ENCODE results near the gene NUAK2. TPM values are rescaled to one million over a fixed set of nuclear protein-coding genes. Genes with fewer than 3 reads are reported as not detected.

The NUAK2 gene
- total and polyA plus RNA-seq, 2 of the 8 experiments (the other 6 are each of a cell fraction or from before 2014, with no cell fraction given) = 9.4 to 12.9 TPM

DNA sequence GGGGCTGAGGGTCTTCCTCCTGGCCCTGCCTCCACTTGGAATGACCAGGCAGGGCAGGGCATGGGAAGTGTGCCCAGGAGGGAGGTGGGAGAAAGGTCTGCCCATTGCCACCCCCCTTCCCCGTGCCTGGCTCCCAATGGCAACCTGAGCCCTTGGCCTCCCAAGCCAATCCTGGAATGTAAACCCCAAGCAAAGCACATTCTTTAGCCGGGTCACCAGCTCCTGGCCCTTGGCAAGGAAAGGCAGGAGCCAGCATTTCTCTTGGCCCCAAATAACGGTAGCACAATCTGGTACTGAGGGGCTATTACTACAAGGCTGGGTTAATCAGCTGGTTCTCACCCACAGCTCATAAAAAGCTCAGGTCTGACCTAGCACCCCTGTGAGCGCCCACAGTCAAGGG lies 6.9 kb upstream of the NUAK2 start:
- POLR2A ChIA-PET (ENCODE audit: partially characterized antibody) = interaction anchor here (1.1 to 7.9 kb wide), 4 partner anchors 14 to 55 kb away, joined by 4 to 85 read pairs (median 7); no protein-coding TSS in a partner anchor
- 72% methylated on average over 4 of the region's 4 CpGs; no CpG with 5 or more reads in 1 of the 2 experiments for WGBS, 2 experiments (ENCODE audit: extremely low coverage in 1 of 2, insufficient coverage in 1 of 2, insufficient read length in 1 of 2, insufficient replicate concordance in 2 of 2, low coverage in 1 of 2, low lambda C conversion rate in 2 of 2, missing lambda C conversion rate in 1 of 2)
- Histone ChIP-seq H3K4me3 (ENCODE audit: extremely low read depth in 1 of 4, insufficient read depth in 2 of 4, low read depth in 3 of 4, low read length in 4 of 4) (no peak overlapping the region), H3K9ac (replicated peaks in 1 of 4; ENCODE audit: extremely low read depth in 1 of 4, low read depth in 3 of 4, low read length in 3 of 4) (no peak overlapping the region), H2AFZ (ENCODE audit: low read length) (no peak overlapping the region), H3K4me1 (replicated peaks in 1 of 4; ENCODE audit: control insufficient read depth in 3 of 4, insufficient read depth in 4 of 4, low read length in 3 of 4) (peaks cover 2 to 14% (median 7%) of the 10 kb centered on the region in 4 experiments), H4K8ac (ENCODE audit: extremely low read depth, insufficient read depth, low read length) (no peak overlapping the region), H3K4ac (replicated peaks; ENCODE audit: insufficient read length, low read depth, low read length) (no peak overlapping the region), H3K23ac (ENCODE audit: insufficient read length) (no peak overlapping the region), H3K14ac (ENCODE audit: insufficient read length) (no peak overlapping the region), H3K36me3 (ENCODE audit: control insufficient read depth in 2 of 4, insufficient read depth in 4 of 4, low read length in 3 of 4) (no peaks in the 10 kb centered on the region), H3K79me2 (ENCODE audit: control insufficient read depth in 1 of 2, insufficient read depth in 2 of 2, low read length in 2 of 2) (no peaks in the 10 kb centered on the region), H2BK20ac (ENCODE audit: low read length) (no peak overlapping the region), H3K56ac (replicated peaks; ENCODE audit: insufficient read length, low read depth, low read length) (no peak overlapping the region), H3K27me3 (replicated peaks in 1 of 4; ENCODE audit: control insufficient read depth in 3 of 4, extremely low read depth in 1 of 4, insufficient read depth in 3 of 4, low read length in 3 of 4) (no peaks in the 10 kb centered on the region), H2BK120ac (replicated peaks; ENCODE audit: low read depth, low read length) (no peak overlapping the region), H2BK5ac (ENCODE audit: low read depth, low read length) (no peak overlapping the region), H3K23me2 (ENCODE audit: low read depth, low read length) (peaks cover 2% of the 10 kb centered on the region; the same call in 1 of the 2 replicates), H3K79me1 (ENCODE audit: low read depth, low read length) (no peaks in the 10 kb centered on the region), H2AK5ac (ENCODE audit: low read depth, low read length) (no peak overlapping the region), H2BK15ac (ENCODE audit: low read length) (no peak overlapping the region), H4K5ac (ENCODE audit: insufficient read length, low read depth, low read length) (no peak overlapping the region), H3K9me3 (ENCODE audit: insufficient read depth in 2 of 2, low read depth in 1 of 2, low read length in 1 of 2) (no peaks in the 10 kb centered on the region), H4K20me1 (replicated peaks in 1 of 2; ENCODE audit: control insufficient read depth in 1 of 2, insufficient read depth in 2 of 2, low read length in 2 of 2) (no peaks in the 10 kb centered on the region), H2BK12ac (ENCODE audit: low read depth, low read length) (0 out of 2 replicates have a peak overlapping the region, but pooled peaks have one; percentile 20), H3K27ac (ENCODE audit: low read depth, low read length) (no peak overlapping the region), H3K4me2 (ENCODE audit: insufficient read depth in 1 of 2, low read depth in 2 of 2, low read length in 2 of 2) (no peak overlapping the region), H3K18ac (ENCODE audit: extremely low read depth, low read length) (no peak overlapping the region), H4K91ac (replicated peaks; ENCODE audit: insufficient read length, low read length) (no peak overlapping the region)
- CTCF ChIA-PET (ENCODE audit: partially characterized antibody) = interaction anchor here (1.1 to 67.1 kb wide), 8 partner anchors 9 to 196 kb away, joined by 3 to 2424 read pairs (median 12); no protein-coding TSS in a partner anchor
- DNase-seq (ENCODE audit: low read depth in 1 of 2, low spot score in 2 of 2) (no peak), FAIRE-seq (no peak)
- TF ChIP-seq TEAD4 (IDR thresholded peaks at IDR 0.05; ENCODE audit: low read depth, low read length) (peak; percentile 63; the same call in 1 of the 2 replicates), RAD21 (IDR thresholded peaks at IDR 0.05 in 1 of 2, conservative IDR thresholded peaks at IDR 0.05 in 1 of 2; ENCODE audit: low read depth in 2 of 2, low read length in 2 of 2) (no peak)
